H9 (cell line): ENCODE results near the gene OPHN1. TPM values are rescaled to one million over a fixed set of nuclear protein-coding genes. Genes with fewer than 3 reads are reported as not detected.
"Not testable (repeated sequence)": the region's sequence is repeated elsewhere in the genome, so short reads cannot be mapped to it uniquely, and the experiment has no call there.

Source experiments
- DNase-seq: peaks from one replicate; pipeline ENCODE4 v3.0.0-alpha.2; 2017
- H2AFZ ChIP-seq: one replicate; pipeline ENCODE4 v1.6.1; 2013; ENCODE audit warnings: mild to moderate bottlenecking, low read length, control low read depth, moderate library complexity
- H2AK5ac ChIP-seq: 2 replicates; pipeline ENCODE4 v1.6.1; 2013; ENCODE audit warnings: low read length, control low read depth, mixed read lengths; ENCODE audit not compliant: insufficient read length
- H2BK120ac ChIP-seq: one replicate; pipeline ENCODE4 v1.6.1; 2013; ENCODE audit warnings: low read depth, mild to moderate bottlenecking, low read length, control low read depth, inconsistent platforms; ENCODE audit not compliant: poor library complexity, severe bottlenecking
- H2BK12ac ChIP-seq: 2 replicates; pipeline ENCODE4 v1.6.1; 2013; ENCODE audit warnings: low read length, control low read depth, mixed read lengths, low read depth; ENCODE audit not compliant: insufficient read length
- H2BK15ac ChIP-seq: 2 replicates; pipeline ENCODE4 v1.6.1; 2013; ENCODE audit warnings: low read depth, low read length, control low read depth
- H2BK20ac ChIP-seq: one replicate; pipeline ENCODE4 v1.6.1; 2013; ENCODE audit warnings: low read depth, mild to moderate bottlenecking, low read length, control low read depth, inconsistent platforms; ENCODE audit not compliant: poor library complexity, severe bottlenecking
- H2BK5ac ChIP-seq: 2 replicates; pipeline ENCODE4 v1.6.1; 2013; ENCODE audit warnings: low read length, control low read depth, mixed read lengths; ENCODE audit not compliant: insufficient read length
- H3K14ac ChIP-seq: 2 replicates; pipeline ENCODE4 v1.6.1; 2013; ENCODE audit warnings: low read length, control low read depth; ENCODE audit not compliant: insufficient read depth
- H3K18ac ChIP-seq: 2 replicates; pipeline ENCODE4 v1.6.1; 2013; ENCODE audit warnings: low read depth, mild to moderate bottlenecking, mixed read lengths, low read length, control low read depth; ENCODE audit not compliant: insufficient read length
- H3K23ac ChIP-seq: 2 replicates; pipeline ENCODE4 v1.6.1; 2013; ENCODE audit warnings: low read length, control low read depth, mixed read lengths, low read depth; ENCODE audit not compliant: insufficient read length
- H3K23me2 ChIP-seq: 2 replicates; pipeline ENCODE4 v1.6.1; 2013; ENCODE audit warnings: low read depth, mild to moderate bottlenecking, mixed read lengths, low read length, control low read depth; ENCODE audit not compliant: insufficient read length, poor library complexity, severe bottlenecking
- H3K27ac ChIP-seq: 2 replicates; pipeline ENCODE4 v1.5.1; 2013; ENCODE audit warnings: low read length, control low read depth, mixed read lengths, low read depth; ENCODE audit not compliant: insufficient read length
- H3K27me3 ChIP-seq: 2 replicates; pipeline ENCODE4 v1.6.1; 2013; ENCODE audit warnings: low read length, control low read depth, inconsistent platforms; ENCODE audit not compliant: insufficient read depth
- H3K4ac ChIP-seq: 2 replicates; pipeline ENCODE4 v1.6.1; 2013; ENCODE audit warnings: low read depth, mild to moderate bottlenecking, control low read depth, inconsistent platforms, low read length, moderate library complexity
- H3K4me1 ChIP-seq: 2 replicates; pipeline ENCODE4 v1.6.1; 2013; ENCODE audit warnings: low read length, control low read depth, inconsistent platforms; ENCODE audit not compliant: insufficient read depth
- H3K4me2 ChIP-seq: 2 replicates; pipeline ENCODE4 v1.6.1; 2013; ENCODE audit warnings: low read length, control low read depth, mixed read lengths; ENCODE audit not compliant: insufficient read length, insufficient read depth
- H3K56ac ChIP-seq: 2 replicates; pipeline ENCODE4 v1.6.1; 2013; ENCODE audit warnings: low read depth, mild to moderate bottlenecking, mixed read lengths, low read length, control low read depth; ENCODE audit not compliant: insufficient read length
- H3K79me1 ChIP-seq: 2 replicates; pipeline ENCODE4 v1.6.1; 2013; ENCODE audit warnings: low read depth, mild to moderate bottlenecking, moderate library complexity, low read length, control low read depth, inconsistent platforms; ENCODE audit not compliant: insufficient read depth, poor library complexity, severe bottlenecking
- H3K79me2 ChIP-seq: 2 replicates; pipeline ENCODE4 v1.6.1; 2013; ENCODE audit warnings: low read length, control low read depth, inconsistent platforms; ENCODE audit not compliant: insufficient read depth
- H3K9ac ChIP-seq: 2 replicates; pipeline ENCODE4 v1.6.1; 2013; ENCODE audit warnings: low read length, control low read depth, mixed read lengths; ENCODE audit not compliant: insufficient read length; ENCODE audit errors: extremely low read depth
- H3K9me3 ChIP-seq: one replicate; pipeline ENCODE4 v1.6.1; 2013; ENCODE audit warnings: low read depth, low read length, inconsistent platforms; ENCODE audit not compliant: control insufficient read depth
- H3T11ph ChIP-seq: one replicate; pipeline ENCODE4 v1.6.1; 2013; ENCODE audit warnings: mild to moderate bottlenecking, low read length, control low read depth, inconsistent platforms
- H4K20me1 ChIP-seq: one replicate; pipeline ENCODE4 v1.6.1; 2013; ENCODE audit not compliant: control insufficient read depth, insufficient read length, insufficient read depth
- H4K5ac ChIP-seq: 2 replicates; pipeline ENCODE4 v1.6.1; 2013; ENCODE audit warnings: low read depth, mild to moderate bottlenecking, mixed read lengths, low read length, control low read depth; ENCODE audit not compliant: insufficient read length
- H4K8ac ChIP-seq: replicated peaks from 2 replicates; pipeline ENCODE4 v1.6.1; 2013; ENCODE audit warnings: low read length, control low read depth, mixed read lengths, low read depth; ENCODE audit not compliant: insufficient read length
- H4K91ac ChIP-seq: 2 replicates; pipeline ENCODE4 v1.6.1; 2013; ENCODE audit warnings: low read depth, mild to moderate bottlenecking, moderate library complexity, mixed read lengths, low read length, control low read depth; ENCODE audit not compliant: insufficient read length
- H3K27ac Mint-ChIP-seq, 3 experiments: 2 replicates in 2 of 3; 3 replicates in 1 of 3; pipeline ENCODE4 v1.8.0; 2020 to 2021; ENCODE audit warnings: mixed read lengths in 3 of 3, mild to moderate bottlenecking in 1 of 3, moderate library complexity in 1 of 3
- H3K27me3 Mint-ChIP-seq: 2 replicates; pipeline ENCODE4 v1.8.0; 2021; ENCODE audit warnings: low read depth, mild to moderate bottlenecking, moderate library complexity, mixed read lengths
- H3K36me3 Mint-ChIP-seq, 3 experiments: 2 replicates in 2 of 3; 3 replicates in 1 of 3; pipeline ENCODE4 v1.8.0; 2020 to 2021; ENCODE audit warnings: low read depth in 3 of 3, mixed read lengths in 3 of 3; ENCODE audit not compliant: insufficient read depth in 1 of 3
- H3K4me1 Mint-ChIP-seq, 2 experiments: 2 replicates each; pipeline ENCODE4 v1.8.0; 2020; ENCODE audit warnings: mixed read lengths in 2 of 2
- H3K4me3 Mint-ChIP-seq, 2 experiments: 2 replicates in 1 of 2; 3 replicates in 1 of 2; pipeline ENCODE4 v1.8.0; 2020 to 2021; ENCODE audit warnings: mild to moderate bottlenecking in 2 of 2, mixed read lengths in 2 of 2, moderate library complexity in 1 of 2
- H3K9me3 Mint-ChIP-seq, 2 experiments: 2 replicates in 1 of 2; 3 replicates in 1 of 2; pipeline ENCODE4 v1.8.0; 2020; ENCODE audit warnings: mild to moderate bottlenecking in 2 of 2, mixed read lengths in 2 of 2, moderate library complexity in 1 of 2
- WGBS: extraction: QIAGEN DNeasy Blood & Tissue Kit; methylation state at CpG from one replicate; pipeline ENCODE4 v1.1.7; 2013; ENCODE audit warnings: missing lambda C conversion rate, low lambda C conversion rate, mixed read lengths; ENCODE audit not compliant: insufficient read length; ENCODE audit errors: extremely low coverage; 5-methylcytosine and 5-hydroxymethylcytosine counted together
- total RNA-seq: library from RNA; stranded (reverse); gene quantifications from 2 replicates; pipeline ENCODE4 v1.2.1, GENCODE V29; 2021
- TF ChIP-seq, protein P1 (sequence below): fragments of 200-600 bp; sonication (generic); conservative IDR thresholded peaks from 3 replicates; pipeline ENCODE4 v1.8.0; 2021; ENCODE audit warnings: antibody characterized with exemption, mild to moderate bottlenecking

OPHN1 gene
- total RNA-seq, 1 experiment from 2014 or later = 1.5 TPM

DNA sequence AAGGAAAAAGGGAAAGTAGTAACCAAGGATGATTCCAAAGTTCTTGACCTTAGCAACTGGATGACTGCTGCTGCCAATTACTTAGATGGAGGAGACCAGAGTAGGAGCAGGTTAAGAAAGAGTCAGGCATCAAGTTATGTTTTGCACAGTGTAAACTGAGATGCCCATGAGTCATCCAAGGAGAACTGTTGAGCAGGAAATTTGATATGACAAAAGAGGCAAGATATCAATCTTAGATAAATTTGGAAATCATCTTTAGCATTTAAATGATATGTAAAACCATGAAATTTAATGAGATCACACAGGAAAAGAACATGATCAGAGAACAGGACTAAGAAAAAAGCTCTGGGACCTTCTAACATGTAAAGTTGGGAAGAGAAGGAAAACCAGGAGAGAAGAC lies 361.3 kb downstream of the OPHN1 start:
- no peaks in the 10 kb centered on the region for H3K23me2 ChIP-seq
- H2BK15ac ChIP-seq = no peak overlapping the region
- no peaks in the 10 kb centered on the region for H3K79me2 ChIP-seq
- no peak overlapping the region for H3K27ac Mint-ChIP-seq
- no peaks in the 10 kb centered on the region; the same call in 1 of the 2 replicates for H3K27me3 Mint-ChIP-seq
- no peak overlapping the region for H2BK12ac ChIP-seq
- no peaks in the 10 kb centered on the region for H3K27me3 ChIP-seq
- no peak overlapping the region for H2AK5ac ChIP-seq
- H3T11ph ChIP-seq = no peak overlapping the region
- no peak overlapping the region for H3K14ac ChIP-seq
- peaks cover 56 to 57% of the 10 kb centered on the region in 2 experiments for H3K9me3 Mint-ChIP-seq
- H3K4me1 Mint-ChIP-seq = 0 out of 4 replicates have a peak, but pooled peaks cover 0 to 2% of the 10 kb centered on the region in 2 experiments
- DNase-seq = no peak
- no peak overlapping the region for H2AFZ ChIP-seq
- no peak overlapping the region for H3K23ac ChIP-seq
- H2BK5ac ChIP-seq = no peak overlapping the region
- no peak overlapping the region for H4K91ac ChIP-seq
- H3K27ac ChIP-seq = no peak overlapping the region
- H2BK120ac ChIP-seq = no peak overlapping the region
- no peak overlapping the region for H3K56ac ChIP-seq
- no peak overlapping the region for H3K18ac ChIP-seq
- H2BK20ac ChIP-seq = no peak overlapping the region
- H3K9me3 ChIP-seq = peaks cover 25% of the 10 kb centered on the region
- H3K4me2 ChIP-seq = no peak overlapping the region
- TF ChIP-seq, protein P1, sequence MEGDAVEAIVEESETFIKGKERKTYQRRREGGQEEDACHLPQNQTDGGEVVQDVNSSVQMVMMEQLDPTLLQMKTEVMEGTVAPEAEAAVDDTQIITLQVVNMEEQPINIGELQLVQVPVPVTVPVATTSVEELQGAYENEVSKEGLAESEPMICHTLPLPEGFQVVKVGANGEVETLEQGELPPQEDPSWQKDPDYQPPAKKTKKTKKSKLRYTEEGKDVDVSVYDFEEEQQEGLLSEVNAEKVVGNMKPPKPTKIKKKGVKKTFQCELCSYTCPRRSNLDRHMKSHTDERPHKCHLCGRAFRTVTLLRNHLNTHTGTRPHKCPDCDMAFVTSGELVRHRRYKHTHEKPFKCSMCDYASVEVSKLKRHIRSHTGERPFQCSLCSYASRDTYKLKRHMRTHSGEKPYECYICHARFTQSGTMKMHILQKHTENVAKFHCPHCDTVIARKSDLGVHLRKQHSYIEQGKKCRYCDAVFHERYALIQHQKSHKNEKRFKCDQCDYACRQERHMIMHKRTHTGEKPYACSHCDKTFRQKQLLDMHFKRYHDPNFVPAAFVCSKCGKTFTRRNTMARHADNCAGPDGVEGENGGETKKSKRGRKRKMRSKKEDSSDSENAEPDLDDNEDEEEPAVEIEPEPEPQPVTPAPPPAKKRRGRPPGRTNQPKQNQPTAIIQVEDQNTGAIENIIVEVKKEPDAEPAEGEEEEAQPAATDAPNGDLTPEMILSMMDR = no peak
- no peak overlapping the region for H3K4ac ChIP-seq
- no peak overlapping the region for H4K8ac ChIP-seq
- H3K36me3 Mint-ChIP-seq = peaks cover 0 to 8% (median 0%) of the 10 kb centered on the region in 3 experiments; a peak in 2 of 7 replicates
- H3K9ac ChIP-seq = no peak overlapping the region
- H3K4me3 Mint-ChIP-seq = no peak overlapping the region
- no peaks in the 10 kb centered on the region for H4K20me1 ChIP-seq
- no peaks in the 10 kb centered on the region for H3K79me1 ChIP-seq
- H4K5ac ChIP-seq = no peak overlapping the region
- H3K4me1 ChIP-seq = no peaks in the 10 kb centered on the region

DNA sequence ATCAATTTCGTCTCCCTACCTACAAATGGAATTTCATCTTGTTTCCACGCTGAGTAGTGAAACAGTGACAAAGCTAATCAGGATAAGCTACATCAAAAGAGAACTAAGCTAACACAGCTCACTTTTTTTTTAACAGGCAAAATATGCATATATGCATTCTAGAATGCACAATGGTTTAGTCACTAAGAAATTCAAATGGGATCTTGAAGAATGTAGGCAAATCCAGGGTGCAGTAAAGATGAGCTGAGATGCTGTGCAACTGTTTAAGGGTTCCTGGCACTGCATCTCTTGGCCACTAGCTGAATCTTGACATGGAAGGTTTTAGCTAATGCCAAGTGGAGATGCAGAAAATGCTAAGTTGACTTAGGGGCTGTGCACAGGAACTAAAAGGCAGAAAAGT lies 363.2 kb downstream of the OPHN1 start:
- no CpG with 5 or more reads among the region's 2 CpGs for WGBS
- not testable (repeated sequence) for H3K27me3 Mint-ChIP-seq, H4K5ac ChIP-seq, H4K20me1 ChIP-seq, H3K23ac ChIP-seq, H3K14ac ChIP-seq, H3K9ac ChIP-seq, DNase-seq, H4K91ac ChIP-seq, H4K8ac ChIP-seq, H3K4me1 Mint-ChIP-seq, H3K27me3 ChIP-seq, H3K23me2 ChIP-seq, H2BK120ac ChIP-seq, H3K27ac Mint-ChIP-seq, H3K4me2 ChIP-seq, H2AFZ ChIP-seq, H3K18ac ChIP-seq, H3K4ac ChIP-seq, H2BK12ac ChIP-seq, H3K36me3 Mint-ChIP-seq, H2BK5ac ChIP-seq, H3K56ac ChIP-seq, H3K79me2 ChIP-seq, H3K4me1 ChIP-seq, H3K79me1 ChIP-seq, H3T11ph ChIP-seq, H2BK20ac ChIP-seq, H3K27ac ChIP-seq, H2BK15ac ChIP-seq, H2AK5ac ChIP-seq, H3K4me3 Mint-ChIP-seq
- peaks cover 32% of the 10 kb centered on the region for H3K9me3 ChIP-seq
- H3K9me3 Mint-ChIP-seq = peaks cover 62 to 70% of the 10 kb centered on the region in 2 experiments
